Astrocyte (in vitro differentiated cells and primary cell): ENCODE data around the gene CMSS1. TPM values are rescaled to one million over a fixed set of nuclear protein-coding genes. Genes with fewer than 3 reads are reported as not detected.
A peak's percentile ranks its signal among the peaks of the same experiment; 100 is the strongest.

ENCODE experiments used
- DNase-seq: peaks from one replicate; pipeline ENCODE4 v3.0.0-alpha.2; 2010; ENCODE audit warnings: low read depth
- FAIRE-seq: peaks from 2 replicates; lab custom pipeline; 2011; peaks lifted over from hg19 to GRCh38; lab: Jason Lieb, UNC
- H2AFZ ChIP-seq: 2 replicates; pipeline ENCODE4 v1.6.0; 2012; ENCODE audit warnings: low read depth, low read length, inconsistent platforms
- H3K27ac ChIP-seq: 2 replicates; pipeline ENCODE4 v1.5.1; 2011; ENCODE audit warnings: low read depth, low read length, inconsistent platforms
- H3K27me3 ChIP-seq: 2 replicates; pipeline ENCODE4 v1.6.0; 2011; ENCODE audit warnings: low read length, inconsistent platforms; ENCODE audit not compliant: insufficient read depth
- H3K36me3 ChIP-seq: 2 replicates; pipeline ENCODE4 v1.5.1; 2011; ENCODE audit warnings: low read length, inconsistent platforms; ENCODE audit not compliant: insufficient read depth
- H3K4me1 ChIP-seq: 2 replicates; pipeline ENCODE4 v1.5.1; 2011; ENCODE audit warnings: low read length, inconsistent platforms; ENCODE audit not compliant: insufficient read depth
- H3K4me2 ChIP-seq: 2 replicates; pipeline ENCODE4 v1.6.0; 2012; ENCODE audit warnings: low read length, inconsistent platforms
- H3K4me3 ChIP-seq: 2 replicates; pipeline ENCODE4 v1.5.1; 2011; ENCODE audit warnings: low read depth, mild to moderate bottlenecking, low read length, inconsistent platforms; ENCODE audit not compliant: insufficient read depth
- H3K79me2 ChIP-seq: 2 replicates; pipeline ENCODE4 v1.6.0; 2012; ENCODE audit warnings: mild to moderate bottlenecking, low read length, inconsistent platforms; ENCODE audit not compliant: insufficient read depth
- H3K9ac ChIP-seq: 2 replicates; pipeline ENCODE4 v1.6.0; 2012; ENCODE audit warnings: mild to moderate bottlenecking, low read length, inconsistent platforms
- H3K9me3 ChIP-seq: 2 replicates; pipeline ENCODE4 v1.5.1; 2012; ENCODE audit warnings: low read depth, mild to moderate bottlenecking, low read length, inconsistent platforms; ENCODE audit not compliant: insufficient read depth
- H4K20me1 ChIP-seq: 2 replicates; pipeline ENCODE4 v1.6.0; 2012; ENCODE audit warnings: low read length, inconsistent platforms; ENCODE audit not compliant: insufficient read depth
- H3K27ac Mint-ChIP-seq: one replicate; pipeline ENCODE4 v1.8.0; 2021; ENCODE audit warnings: mild to moderate bottlenecking, mixed read lengths; ENCODE audit not compliant: unreplicated experiment
- H3K27me3 Mint-ChIP-seq: one replicate; pipeline ENCODE4 v1.8.0; 2021; ENCODE audit warnings: low read depth, mixed read lengths; ENCODE audit not compliant: unreplicated experiment
- H3K36me3 Mint-ChIP-seq: one replicate; pipeline ENCODE4 v1.8.0; 2021; ENCODE audit warnings: low read depth, mixed read lengths; ENCODE audit not compliant: unreplicated experiment
- H3K4me1 Mint-ChIP-seq: one replicate; pipeline ENCODE4 v1.8.0; 2021; ENCODE audit warnings: low read depth, mixed read lengths; ENCODE audit not compliant: unreplicated experiment
- H3K4me3 Mint-ChIP-seq: one replicate; pipeline ENCODE4 v1.8.0; 2021; ENCODE audit warnings: mild to moderate bottlenecking, moderate library complexity, mixed read lengths; ENCODE audit not compliant: unreplicated experiment
- H3K9me3 Mint-ChIP-seq: one replicate; pipeline ENCODE4 v1.8.0; 2021; ENCODE audit warnings: mild to moderate bottlenecking, mixed read lengths; ENCODE audit not compliant: unreplicated experiment
- EZH2 ChIP-seq: IDR thresholded peaks from 2 replicates; pipeline ENCODE4 v1.6.1; 2012; ENCODE audit warnings: mild to moderate bottlenecking, low read length, inconsistent platforms; ENCODE audit not compliant: insufficient read depth
- total RNA-seq: library from RNA; stranded (reverse); gene quantifications from 2 replicates; pipeline ENCODE4 v1.2.1, GENCODE V29; 2021
- TF ChIP-seq, protein P1 (sequence below): IDR thresholded peaks from 2 replicates; pipeline ENCODE4 v1.5.1; 2011; ENCODE audit warnings: low read depth, mild to moderate bottlenecking, inconsistent platforms, low read length, moderate library complexity; ENCODE audit not compliant: insufficient read depth

CMSS1 gene
- total RNA-seq, 1 donor from 2014 or later, result 12.5 TPM

DNA sequence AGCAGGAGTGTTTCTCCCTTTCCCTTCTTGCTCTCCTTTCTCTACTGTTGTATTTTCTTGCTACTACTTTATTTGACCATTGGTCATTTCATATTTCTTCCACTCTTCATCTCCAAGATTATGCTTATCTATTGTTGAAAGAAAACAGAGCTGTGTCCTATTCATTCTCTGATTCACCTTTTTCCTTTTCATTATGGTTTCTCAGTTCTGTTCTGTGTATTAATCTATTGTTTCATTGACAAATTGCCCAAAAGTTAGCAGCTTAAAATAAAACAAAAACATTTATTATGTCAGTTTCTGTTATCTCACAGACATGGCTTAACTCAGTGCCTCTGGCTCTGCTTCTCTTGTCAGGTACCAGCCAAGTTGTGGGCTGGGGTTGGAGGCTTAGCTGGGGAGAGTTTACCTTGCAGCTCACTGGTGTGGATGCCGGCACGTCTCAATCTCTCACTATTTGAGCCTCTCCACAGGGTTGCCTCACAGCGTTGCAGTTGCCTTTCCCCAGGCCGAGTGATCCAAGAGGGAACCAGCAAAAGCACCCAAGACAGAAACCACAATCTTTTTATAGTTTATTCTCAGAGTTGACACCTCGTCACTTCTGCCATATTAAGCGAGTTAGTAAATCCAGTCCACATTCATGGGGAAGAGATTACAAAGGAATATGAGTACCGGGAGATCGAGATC lies 333.5 kb downstream of the CMSS1 start:
- no peaks in the 10 kb centered on the region for H3K4me1 ChIP-seq
- peak overlapping the region; percentile 27 for H3K27ac Mint-ChIP-seq
- FAIRE-seq, result no peak
- H3K9me3 ChIP-seq, result peaks cover 5% of the 10 kb centered on the region
- TF ChIP-seq EZH2, result no peak
- TF ChIP-seq, protein P1, sequence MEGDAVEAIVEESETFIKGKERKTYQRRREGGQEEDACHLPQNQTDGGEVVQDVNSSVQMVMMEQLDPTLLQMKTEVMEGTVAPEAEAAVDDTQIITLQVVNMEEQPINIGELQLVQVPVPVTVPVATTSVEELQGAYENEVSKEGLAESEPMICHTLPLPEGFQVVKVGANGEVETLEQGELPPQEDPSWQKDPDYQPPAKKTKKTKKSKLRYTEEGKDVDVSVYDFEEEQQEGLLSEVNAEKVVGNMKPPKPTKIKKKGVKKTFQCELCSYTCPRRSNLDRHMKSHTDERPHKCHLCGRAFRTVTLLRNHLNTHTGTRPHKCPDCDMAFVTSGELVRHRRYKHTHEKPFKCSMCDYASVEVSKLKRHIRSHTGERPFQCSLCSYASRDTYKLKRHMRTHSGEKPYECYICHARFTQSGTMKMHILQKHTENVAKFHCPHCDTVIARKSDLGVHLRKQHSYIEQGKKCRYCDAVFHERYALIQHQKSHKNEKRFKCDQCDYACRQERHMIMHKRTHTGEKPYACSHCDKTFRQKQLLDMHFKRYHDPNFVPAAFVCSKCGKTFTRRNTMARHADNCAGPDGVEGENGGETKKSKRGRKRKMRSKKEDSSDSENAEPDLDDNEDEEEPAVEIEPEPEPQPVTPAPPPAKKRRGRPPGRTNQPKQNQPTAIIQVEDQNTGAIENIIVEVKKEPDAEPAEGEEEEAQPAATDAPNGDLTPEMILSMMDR, result no peak
- no peaks in the 10 kb centered on the region for H3K27me3 Mint-ChIP-seq
- H3K36me3 Mint-ChIP-seq, result no peaks in the 10 kb centered on the region
- no peaks in the 10 kb centered on the region for H4K20me1 ChIP-seq
- no peak overlapping the region for H3K4me2 ChIP-seq
- no peak overlapping the region for H2AFZ ChIP-seq
- no peak overlapping the region for H3K4me3 ChIP-seq
- H3K27ac ChIP-seq, result no peak overlapping the region
- no peaks in the 10 kb centered on the region for H3K79me2 ChIP-seq
- peaks cover 12% of the 10 kb centered on the region for H3K4me1 Mint-ChIP-seq
- H3K36me3 ChIP-seq, result no peaks in the 10 kb centered on the region
- peak; percentile 24 for DNase-seq
- H3K9ac ChIP-seq, result no peak overlapping the region
- H3K9me3 Mint-ChIP-seq, result peaks cover 6% of the 10 kb centered on the region
- no peaks in the 10 kb centered on the region for H3K27me3 ChIP-seq
- no peak overlapping the region for H3K4me3 Mint-ChIP-seq

DNA sequence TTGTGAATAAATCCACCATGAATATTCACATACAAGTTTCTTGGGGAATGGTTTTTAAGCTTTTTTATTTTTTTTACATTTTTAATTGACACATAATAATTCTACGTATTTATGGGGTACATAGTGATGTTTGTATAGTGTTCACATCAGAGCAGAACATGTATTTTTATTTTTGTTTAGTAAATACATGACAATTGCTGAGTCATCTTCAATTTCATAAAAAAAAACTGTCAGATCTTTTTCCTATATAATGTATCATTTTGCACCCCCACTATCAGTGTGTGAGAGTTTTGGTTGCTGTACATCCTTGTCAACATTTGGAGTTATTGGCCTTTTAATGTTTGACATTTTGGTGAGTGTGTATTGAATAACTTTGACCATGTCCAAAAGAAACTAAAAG lies 336.5 kb downstream of the CMSS1 start:
- Histone ChIP-seq H3K79me2 (no peaks in the 10 kb centered on the region), H3K4me2 (no peak overlapping the region), H3K36me3 (no peaks in the 10 kb centered on the region), H3K9ac (no peak overlapping the region), H3K27me3 (no peaks in the 10 kb centered on the region), H3K27ac (no peak overlapping the region), H3K4me1 (peaks cover 4% of the 10 kb centered on the region), H4K20me1 (no peaks in the 10 kb centered on the region), H2AFZ (no peak overlapping the region), H3K9me3 (peaks cover 5% of the 10 kb centered on the region), H3K4me3 (no peak overlapping the region)
- peaks cover 12% of the 10 kb centered on the region for H3K4me1 Mint-ChIP-seq
- H3K27me3 Mint-ChIP-seq, result no peaks in the 10 kb centered on the region
- H3K36me3 Mint-ChIP-seq, result peaks cover 3% of the 10 kb centered on the region
- no peak for TF ChIP-seq EZH2
- H3K27ac Mint-ChIP-seq, result no peak overlapping the region
- H3K9me3 Mint-ChIP-seq, result peaks cover 11% of the 10 kb centered on the region
- no peak overlapping the region for H3K4me3 Mint-ChIP-seq
- FAIRE-seq (no peak), DNase-seq (no peak)

DNA sequence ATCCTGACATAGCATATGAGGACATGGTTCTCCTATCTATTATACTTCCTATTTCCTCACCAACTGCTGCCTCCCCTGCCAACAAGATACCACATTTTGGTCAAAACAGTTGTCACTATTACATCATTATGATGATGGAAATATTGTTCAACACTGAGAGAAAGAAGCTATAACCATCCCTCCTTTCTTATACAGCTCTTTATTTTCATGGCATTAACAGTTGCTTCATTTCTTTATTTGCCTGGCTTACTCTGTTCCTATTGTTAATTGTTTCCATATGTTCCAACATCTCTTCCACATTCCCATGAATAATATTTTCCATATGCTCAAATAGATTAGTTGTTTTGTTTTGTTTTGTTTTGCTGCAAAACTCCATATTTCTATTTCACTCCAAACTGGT lies 337.5 kb downstream of the CMSS1 start:
- Histone ChIP-seq H3K36me3 (no peaks in the 10 kb centered on the region), H4K20me1 (no peaks in the 10 kb centered on the region), H3K4me1 (peaks cover 14% of the 10 kb centered on the region), H2AFZ (no peak overlapping the region), H3K4me3 (no peak overlapping the region), H3K27me3 (no peaks in the 10 kb centered on the region), H3K9ac (no peak overlapping the region), H3K79me2 (no peaks in the 10 kb centered on the region), H3K27ac (no peak overlapping the region), H3K4me2 (no peak overlapping the region), H3K9me3 (peaks cover 5% of the 10 kb centered on the region)
- Mint-ChIP-seq H3K9me3 (peaks cover 11% of the 10 kb centered on the region), H3K27ac (peak overlapping the region; percentile 70), H3K4me3 (no peak overlapping the region), H3K36me3 (peaks cover 3% of the 10 kb centered on the region), H3K4me1 (peaks cover 21% of the 10 kb centered on the region), H3K27me3 (no peaks in the 10 kb centered on the region)
- no peak for DNase-seq
- no peak for FAIRE-seq
- TF ChIP-seq, protein P1, result no peak
- TF ChIP-seq EZH2, result no peak
